Activated CD8-positive, alpha-beta T cell treated with anti-CD3 and anti-CD28 coated beads for 36 hours (primary cell): ENCODE measurements around the gene STAT6. TPM values are rescaled to one million over a fixed set of nuclear protein-coding genes. Genes with fewer than 3 reads are reported as not detected.
A peak's percentile ranks its signal among the peaks of the same experiment; 100 is the strongest.
"Not testable (repeated sequence)": the region's sequence is repeated elsewhere in the genome, so short reads cannot be mapped to it uniquely, and the experiment has no call there.

Source experiments
- ATAC-seq: fragments of 200-7000 bp; cut with Tn5 transposase; one replicate; pipeline ENCODE4 v1.10.0; 2021; ENCODE audit warnings: mild to moderate bottlenecking, moderate library complexity
- CTCF ChIA-PET: fragments of 350-600 bp; sonication (Branson Sonifier 250); formaldehyde crosslinking; loops from one replicate; lab custom pipeline; 2021; ENCODE audit warnings: antibody characterized with exemption; lab: Charles Lee
- POLR2A ChIA-PET: fragments of 350-600 bp; sonication (Branson Sonifier 250); formaldehyde crosslinking; loops from one replicate; lab custom pipeline; 2021; ENCODE audit warnings: antibody characterized with exemption; lab: Charles Lee
- DNase-seq: peaks from one replicate; pipeline ENCODE4 v3.0.0-alpha.2; 2020
- H3K27ac Mint-ChIP-seq: one replicate; pipeline ENCODE4 v1.8.0; 2021; ENCODE audit warnings: mild to moderate bottlenecking, mixed read lengths
- H3K27me3 Mint-ChIP-seq: one replicate; pipeline ENCODE4 v1.8.0; 2021; ENCODE audit warnings: mixed read lengths
- H3K36me3 Mint-ChIP-seq: one replicate; pipeline ENCODE4 v1.8.0; 2021; ENCODE audit warnings: low read depth, mixed read lengths
- H3K4me1 Mint-ChIP-seq: one replicate; pipeline ENCODE4 v1.8.0; 2021; ENCODE audit warnings: low read depth, mixed read lengths
- H3K4me3 Mint-ChIP-seq: one replicate; pipeline ENCODE4 v1.8.0; 2021; ENCODE audit warnings: mild to moderate bottlenecking, moderate library complexity, mixed read lengths
- H3K9me3 Mint-ChIP-seq: one replicate; pipeline ENCODE4 v1.8.0; 2021; ENCODE audit warnings: mixed read lengths
- intact Hi-C: fragments of 100-400 bp; cut with micrococcal nuclease; formaldehyde crosslinking; loops from one replicate; pipeline ENCODE4 v1.10.0; 2022
- total RNA-seq, 2 experiments: library from RNA; stranded (reverse); gene quantifications; one replicate each; pipeline ENCODE4 v1.2.3, GENCODE V29; 2021
- TF ChIP-seq, protein P1 (sequence below): fragments of 200-600 bp; IDR thresholded peaks from one replicate; pipeline ENCODE4 v1.8.0; 2022; ENCODE audit warnings: antibody characterized with exemption, mild to moderate bottlenecking

Gene STAT6
- total RNA-seq, 2 experiments from 2014 or later = 207 to 209 TPM

DNA sequence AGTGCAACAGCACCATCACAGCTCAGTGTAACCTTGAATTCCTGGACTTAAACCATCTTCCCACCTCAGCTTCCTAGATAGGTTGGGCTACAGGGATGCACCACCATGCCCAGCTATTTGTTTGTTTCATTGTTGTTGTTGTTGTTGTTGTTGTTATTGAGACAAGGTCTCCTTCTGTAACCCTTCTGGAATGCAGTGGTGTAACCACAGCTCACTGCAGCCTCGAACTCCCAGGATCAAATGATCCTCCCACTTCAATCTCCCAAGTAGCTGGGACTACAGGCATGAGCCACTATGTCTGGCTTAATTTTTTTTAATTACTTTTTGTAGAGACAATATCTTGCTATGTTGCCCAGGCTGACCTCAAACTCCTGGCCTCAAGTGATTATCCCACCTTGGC is 31.3 kb downstream of the STAT6 start:
- H3K27me3 Mint-ChIP-seq = no peaks in the 10 kb centered on the region
- no peaks in the 10 kb centered on the region for H3K9me3 Mint-ChIP-seq
- intact Hi-C loops = loop anchor here (1.0 kb wide), 1 partner anchor 8 kb away; no protein-coding TSS in a partner anchor
- TF ChIP-seq, protein P1, sequence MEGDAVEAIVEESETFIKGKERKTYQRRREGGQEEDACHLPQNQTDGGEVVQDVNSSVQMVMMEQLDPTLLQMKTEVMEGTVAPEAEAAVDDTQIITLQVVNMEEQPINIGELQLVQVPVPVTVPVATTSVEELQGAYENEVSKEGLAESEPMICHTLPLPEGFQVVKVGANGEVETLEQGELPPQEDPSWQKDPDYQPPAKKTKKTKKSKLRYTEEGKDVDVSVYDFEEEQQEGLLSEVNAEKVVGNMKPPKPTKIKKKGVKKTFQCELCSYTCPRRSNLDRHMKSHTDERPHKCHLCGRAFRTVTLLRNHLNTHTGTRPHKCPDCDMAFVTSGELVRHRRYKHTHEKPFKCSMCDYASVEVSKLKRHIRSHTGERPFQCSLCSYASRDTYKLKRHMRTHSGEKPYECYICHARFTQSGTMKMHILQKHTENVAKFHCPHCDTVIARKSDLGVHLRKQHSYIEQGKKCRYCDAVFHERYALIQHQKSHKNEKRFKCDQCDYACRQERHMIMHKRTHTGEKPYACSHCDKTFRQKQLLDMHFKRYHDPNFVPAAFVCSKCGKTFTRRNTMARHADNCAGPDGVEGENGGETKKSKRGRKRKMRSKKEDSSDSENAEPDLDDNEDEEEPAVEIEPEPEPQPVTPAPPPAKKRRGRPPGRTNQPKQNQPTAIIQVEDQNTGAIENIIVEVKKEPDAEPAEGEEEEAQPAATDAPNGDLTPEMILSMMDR = no peak
- DNase-seq (no peak), ATAC-seq (no peak)
- ChIA-PET POLR2A (interaction anchor here (0.9 to 6.2 kb wide), 15 partner anchors 9 to 445 kb away, joined by 3 to 104 read pairs (median 5); partner anchors contain the start of genes NAB2, NACA and STAT6), CTCF (interaction anchor here (1.1 to 4.6 kb wide), 10 partner anchors 10 to 79 kb away, joined by 3 to 43 read pairs (median 6); partner anchors contain the start of gene STAT6)
- H3K36me3 Mint-ChIP-seq = peaks cover 28% of the 10 kb centered on the region
- peak overlapping the region; percentile 100 for H3K4me3 Mint-ChIP-seq
- H3K27ac Mint-ChIP-seq = peak overlapping the region; percentile 95
- H3K4me1 Mint-ChIP-seq = peaks cover 29% of the 10 kb centered on the region

DNA sequence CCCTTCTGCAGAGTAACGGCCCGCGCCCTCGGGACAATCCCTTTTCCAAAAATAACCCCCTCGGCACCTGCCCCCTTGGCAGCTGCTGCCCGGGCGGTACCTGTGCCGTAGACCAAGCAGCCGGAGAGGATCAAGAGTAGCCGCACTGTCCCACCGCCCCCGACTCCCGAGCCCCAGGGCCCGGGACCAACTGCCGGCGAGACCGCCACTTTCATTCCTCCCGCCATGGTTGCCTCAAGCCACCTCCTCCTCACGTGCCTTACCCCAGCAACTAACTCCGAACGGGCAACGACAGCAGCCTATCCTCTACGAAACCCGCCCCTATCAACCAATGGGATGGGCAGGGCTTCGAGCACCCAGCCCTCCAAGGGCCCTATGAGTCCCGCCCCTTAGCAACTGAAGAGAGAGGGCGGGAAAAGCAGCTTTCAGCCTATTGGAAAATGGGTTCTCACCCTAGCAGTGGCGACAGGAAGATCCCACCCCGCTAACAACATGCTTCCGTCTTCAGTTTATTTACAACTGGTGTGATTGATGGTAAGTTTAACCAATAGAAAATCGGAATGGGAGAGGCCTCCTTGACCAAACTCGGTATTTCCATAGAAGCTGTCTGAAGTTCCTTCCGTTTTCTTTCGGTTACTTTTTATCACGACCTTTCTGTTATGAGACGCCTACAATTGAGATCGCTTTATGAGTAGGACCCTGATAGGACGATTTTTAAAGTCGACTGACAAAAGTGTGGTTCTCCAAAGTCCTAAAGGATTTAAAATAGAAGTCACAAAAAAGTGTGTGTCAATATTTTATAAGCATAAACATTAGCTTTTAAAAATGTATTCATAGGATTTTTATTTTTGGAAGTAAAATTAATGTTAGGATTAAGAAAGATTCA is 32.4 kb downstream of the STAT6 start, which contains the start of gene NEMP1:
TSS of gene NEMP1 (minus strand) at position 273 of the 886 bp plus-strand sequence. CDS start at position 227, 46 bp downstream.
- no peaks in the 10 kb centered on the region for H3K27me3 Mint-ChIP-seq
- H3K9me3 Mint-ChIP-seq = no peaks in the 10 kb centered on the region
- peaks cover 35% of the 10 kb centered on the region for H3K36me3 Mint-ChIP-seq
- POLR2A ChIA-PET = interaction anchor here (0.5 to 6.2 kb wide), 21 partner anchors 8 to 928 kb away, joined by 3 to 104 read pairs (median 4); partner anchors contain the start of genes NAB2, NACA and STAT6
- TF ChIP-seq, protein P1 = no peak
- CTCF ChIA-PET = interaction anchor here (0.7 to 4.6 kb wide), 15 partner anchors 9 to 381 kb away, joined by 3 to 43 read pairs (median 5); partner anchors contain the start of genes GLI1 and STAT6
- ATAC-seq = peak; percentile 96
- peak; percentile 98 for DNase-seq
- H3K27ac Mint-ChIP-seq = peak within 1 kb of the TSS; percentile 99
- peaks cover 31% of the 10 kb centered on the region for H3K4me1 Mint-ChIP-seq
- H3K4me3 Mint-ChIP-seq = peak within 1 kb of the TSS; percentile 100
- intact Hi-C loops = loop anchor here (1.0 kb wide), 1 partner anchor 10 kb away; no protein-coding TSS in a partner anchor

DNA sequence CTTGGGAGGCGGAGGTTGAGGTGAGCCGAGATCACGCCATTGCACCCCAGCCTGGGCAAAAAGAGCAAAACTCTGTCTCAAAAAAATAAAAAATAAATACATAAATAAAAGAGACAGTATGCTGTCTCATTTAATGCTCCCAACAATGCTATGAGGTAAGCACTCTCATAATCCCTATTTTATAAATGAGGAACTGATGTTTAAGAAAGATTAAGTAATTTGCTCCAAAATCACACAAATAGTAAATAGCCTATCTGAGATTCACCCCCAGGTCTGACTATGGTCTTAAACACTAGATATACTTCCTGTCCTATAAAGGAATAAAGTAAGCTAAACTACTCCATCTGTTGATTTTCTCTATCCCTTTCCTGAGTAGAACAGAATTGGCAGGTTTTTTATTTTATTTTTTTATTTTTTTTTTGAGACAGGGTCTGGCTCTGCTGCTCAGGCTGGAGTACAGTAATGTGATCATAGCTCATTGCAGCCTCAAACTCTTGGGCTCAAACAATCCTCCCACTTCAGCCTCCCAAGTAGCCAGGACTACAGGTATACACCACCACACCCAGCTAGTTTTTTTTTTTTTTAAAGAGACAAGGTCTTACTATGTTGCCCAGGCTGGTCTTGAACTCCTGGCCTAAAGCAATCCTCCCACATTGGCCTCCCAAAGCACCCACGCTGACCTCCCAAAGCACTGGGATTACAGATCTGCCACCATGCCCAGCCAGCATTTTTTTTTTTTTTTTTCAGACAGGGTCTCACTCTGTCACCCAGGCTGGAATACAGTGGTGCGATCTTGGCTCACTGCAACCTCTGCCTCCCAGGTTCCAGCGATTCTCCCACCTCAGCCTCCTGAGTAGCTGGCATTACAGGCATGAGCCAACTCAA is 37.4 kb downstream of the STAT6 start:
- H3K27ac Mint-ChIP-seq, intact Hi-C loops: not testable (repeated sequence)

DNA sequence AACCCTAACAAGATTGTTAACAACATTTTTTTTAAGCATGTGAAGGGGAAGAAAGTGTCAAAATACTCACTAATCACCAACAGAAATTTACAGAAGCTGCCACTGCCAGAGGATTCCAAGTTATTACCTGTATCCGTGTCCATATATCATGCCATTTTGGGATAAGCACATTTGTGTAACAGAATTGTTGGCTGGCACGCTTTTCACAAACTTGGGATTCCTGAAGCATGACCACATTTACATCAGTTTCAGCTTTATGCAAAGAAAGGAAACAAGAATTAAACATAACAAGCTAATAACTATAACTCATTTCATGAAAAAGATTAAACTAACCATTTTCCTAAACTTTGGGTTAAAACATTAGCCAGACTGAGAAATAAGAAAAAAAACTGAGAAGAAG is 38.5 kb downstream of the STAT6 start:
- Mint-ChIP-seq H3K4me1 (peaks cover 52% of the 10 kb centered on the region), H3K9me3 (no peaks in the 10 kb centered on the region), H3K27me3 (no peaks in the 10 kb centered on the region), H3K27ac (peak overlapping the region; percentile 52), H3K4me3 (no peak overlapping the region), H3K36me3 (peaks cover 68% of the 10 kb centered on the region)
- ChIA-PET POLR2A (interaction anchor here (9.6 kb wide), 1 partner anchor 19 kb away, joined by 155 read pairs; the partner anchor contains the start of gene NAB2), CTCF (interaction anchor here (0.8 to 9.0 kb wide), 9 partner anchors 10 to 323 kb away, joined by 3 to 193 read pairs (median 3); partner anchors contain the start of genes NAB2 and STAT6)
- DNase-seq (no peak), ATAC-seq (no peak)
- intact Hi-C loops = no loop called here
- TF ChIP-seq, protein P1 = no peak

More for the DNA sequence above, 37.4 kb downstream of the STAT6 start:
- H3K4me1 Mint-ChIP-seq = peaks cover 45% of the 10 kb centered on the region
- ChIA-PET POLR2A (interaction anchor here (0.9 to 9.6 kb wide), 4 partner anchors 11 to 43 kb away, joined by 3 to 155 read pairs (median 3); partner anchors contain the start of genes NAB2 and STAT6), CTCF (interaction anchor here (0.6 to 9.0 kb wide), 9 partner anchors 9 to 140 kb away, joined by 3 to 193 read pairs (median 5); partner anchors contain the start of genes NAB2 and STAT6)
- H3K9me3 Mint-ChIP-seq, DNase-seq, ATAC-seq, H3K27me3 Mint-ChIP-seq, H3K4me3 Mint-ChIP-seq: not testable (repeated sequence)
- peaks cover 66% of the 10 kb centered on the region for H3K36me3 Mint-ChIP-seq
